ENCODE data around the gene ATAD3B. TPM values are rescaled to one million over a fixed set of nuclear protein-coding genes. Genes with fewer than 3 reads are reported as not detected.

Gene ATAD3B, protein sequence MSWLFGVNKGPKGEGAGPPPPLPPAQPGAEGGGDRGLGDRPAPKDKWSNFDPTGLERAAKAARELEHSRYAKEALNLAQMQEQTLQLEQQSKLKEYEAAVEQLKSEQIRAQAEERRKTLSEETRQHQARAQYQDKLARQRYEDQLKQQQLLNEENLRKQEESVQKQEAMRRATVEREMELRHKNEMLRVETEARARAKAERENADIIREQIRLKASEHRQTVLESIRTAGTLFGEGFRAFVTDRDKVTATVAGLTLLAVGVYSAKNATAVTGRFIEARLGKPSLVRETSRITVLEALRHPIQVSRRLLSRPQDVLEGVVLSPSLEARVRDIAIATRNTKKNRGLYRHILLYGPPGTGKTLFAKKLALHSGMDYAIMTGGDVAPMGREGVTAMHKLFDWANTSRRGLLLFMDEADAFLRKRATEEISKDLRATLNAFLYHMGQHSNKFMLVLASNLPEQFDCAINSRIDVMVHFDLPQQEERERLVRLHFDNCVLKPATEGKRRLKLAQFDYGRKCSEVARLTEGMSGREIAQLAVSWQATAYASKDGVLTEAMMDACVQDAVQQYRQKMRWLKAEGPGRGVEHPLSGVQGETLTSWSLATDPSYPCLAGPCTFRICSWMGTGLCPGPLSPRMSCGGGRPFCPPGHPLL
- 13.7 and 26.3 TPM in 2 replicates for total RNA-seq

GRCh38 chr1:1471389-1472052 lies at the start of gene ATAD3B:
ATAD3B (plus strand) TSS chr1:1471765; CDS start chr1:1471885, 120 bp downstream.

GRCh38 chr1:1435106-1435903 lies 36.3 kb upstream of the ATAD3B start, which contains the start of gene VWA1:
VWA1 (plus strand) TSS chr1:1435690; CDS start chr1:1435749, 59 bp downstream.

GRCh38 chr1:1449099-1449739 lies 22.3 kb upstream of the ATAD3B start, which contains the start of gene ATAD3C:
ATAD3C (plus strand) TSS chr1:1449689; CDS start chr1:1450684, 995 bp downstream.

DNA sequence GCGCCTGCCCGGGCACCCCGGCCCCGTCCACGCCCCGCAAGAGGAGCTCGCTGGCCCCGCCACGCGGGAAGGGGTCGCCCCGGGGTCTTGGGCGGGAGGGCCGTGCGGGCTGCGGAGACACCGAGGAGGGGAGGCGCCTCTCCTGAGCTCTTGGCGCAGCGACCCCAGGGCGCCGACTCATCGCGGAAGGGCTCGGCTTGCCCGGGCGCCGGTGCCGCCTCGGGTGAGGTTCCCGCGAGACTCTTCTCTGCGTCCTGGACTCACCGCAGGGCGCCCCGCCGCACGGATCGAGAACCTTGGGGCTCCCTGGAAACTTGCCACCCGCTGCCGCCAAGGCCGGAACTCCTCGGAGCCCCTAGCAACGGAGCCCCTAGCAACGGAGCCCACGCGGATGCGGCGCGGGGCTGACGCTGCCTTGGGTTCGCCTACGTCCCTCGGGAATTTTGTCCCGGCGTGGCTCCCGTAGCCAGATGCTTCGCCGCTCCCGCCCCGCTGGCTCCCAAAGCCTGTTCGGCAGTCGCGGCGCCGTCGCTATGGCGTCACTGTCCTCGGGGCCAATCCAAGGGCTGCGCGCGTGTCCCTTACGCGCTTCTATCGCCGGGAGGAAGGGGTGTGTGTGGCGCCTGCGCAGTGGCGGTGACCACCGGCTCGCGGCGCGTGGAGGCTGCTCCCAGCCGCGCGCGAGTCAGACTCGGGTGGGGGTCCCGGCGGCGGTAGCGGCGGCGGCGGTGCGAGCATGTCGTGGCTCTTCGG lies 40.1 kb downstream of the ATAD3B start, which contains the start of gene ATAD3A:
TSS of gene ATAD3A (plus strand) at position 630 of the 753 bp plus-strand sequence. CDS start at position 737, 107 bp downstream.

DNA sequence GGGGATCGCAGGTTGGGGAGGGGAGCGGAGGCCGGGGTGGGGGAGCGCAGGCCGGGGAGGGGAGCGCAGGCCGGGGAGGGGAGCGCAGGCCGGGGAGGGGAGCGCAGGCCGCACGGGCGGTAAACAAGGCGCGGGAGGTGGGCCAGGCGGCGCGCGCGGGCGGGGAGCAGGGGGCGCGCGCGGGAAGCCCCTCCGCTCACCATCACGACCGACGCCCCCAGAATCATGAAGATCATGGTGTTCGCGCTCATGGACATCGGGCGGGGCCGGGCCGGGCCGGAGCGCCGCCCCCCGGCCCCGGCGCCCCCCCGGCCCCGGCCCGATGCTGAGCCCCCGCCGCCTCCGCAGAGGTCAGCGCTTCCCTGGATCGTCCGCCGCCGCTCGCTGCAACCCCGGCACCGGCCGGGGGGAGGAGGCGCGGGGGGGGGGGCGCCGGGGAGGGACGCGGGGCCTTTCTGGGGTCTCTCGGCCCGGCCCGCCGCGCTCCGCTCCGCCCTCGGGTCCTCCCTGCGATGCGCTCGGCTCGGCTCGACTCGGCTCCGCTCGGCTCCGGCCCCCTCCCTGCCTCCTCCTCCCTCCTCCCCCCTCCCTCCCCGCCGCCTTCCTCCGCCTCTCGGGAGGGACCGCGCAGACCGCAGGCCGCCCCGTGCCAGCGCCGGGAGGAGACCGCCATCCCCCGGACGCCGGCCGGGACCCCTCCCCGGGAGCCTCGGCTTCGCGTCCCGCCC lies 68.7 kb downstream of the ATAD3B start, which contains the start of gene TMEM240:
TSS of gene TMEM240 (minus strand) at position 535 of the 728 bp plus-strand sequence. CDS start at position 257, 278 bp downstream.

Other genes starting within 250 kb of the ATAD3B start
- gene SDF4, start 239.8 kb upstream of the ATAD3B start, total RNA-seq: 190 and 205 TPM in 2 replicates
- gene B3GALT6, start 239.5 kb upstream of the ATAD3B start, total RNA-seq: 32.1 and 37.1 TPM in 2 replicates
- gene C1QTNF12, start 225.0 kb upstream of the ATAD3B start, total RNA-seq: 0.92 and 1.5 TPM in 2 replicates
- gene UBE2J2, start 197.9 kb upstream of the ATAD3B start, total RNA-seq: 33.9 and 43.6 TPM in 2 replicates
- 1.2 and 2.3 TPM in 2 replicates for gene SCNN1D, start 191.3 kb upstream of the ATAD3B start, total RNA-seq
- 52.6 and 71.8 TPM in 2 replicates for gene ACAP3, start 163.8 kb upstream of the ATAD3B start, total RNA-seq
- gene PUSL1, start 163.2 kb upstream of the ATAD3B start, total RNA-seq: 16.9 and 17.8 TPM in 2 replicates
- gene INTS11, start 147.1 kb upstream of the ATAD3B start, total RNA-seq: 41.9 and 59.4 TPM in 2 replicates
- gene CPTP, start 147.0 kb upstream of the ATAD3B start, total RNA-seq: 8.0 and 12.5 TPM in 2 replicates
- gene TAS1R3, start 140.5 kb upstream of the ATAD3B start, total RNA-seq: 0.23 and 0.30 TPM in 2 replicates
- gene DVL1, start 122.3 kb upstream of the ATAD3B start, total RNA-seq: 65.0 and 105 TPM in 2 replicates
- 172 and 187 TPM in 2 replicates for gene MXRA8, start 113.2 kb upstream of the ATAD3B start, total RNA-seq
- 52.6 and 85.8 TPM in 2 replicates for gene AURKAIP1, start 96.6 kb upstream of the ATAD3B start, total RNA-seq
- gene CCNL2, start 72.4 kb upstream of the ATAD3B start, total RNA-seq: 189 and 195 TPM in 2 replicates
- gene MRPL20, start 64.5 kb upstream of the ATAD3B start, total RNA-seq: 53.1 and 68.6 TPM in 2 replicates
- 0.18 and 0.30 TPM in 2 replicates for gene ANKRD65, start 50.5 kb upstream of the ATAD3B start, total RNA-seq
- 10.4 and 13.1 TPM in 2 replicates for gene VWA1, start 36.1 kb upstream of the ATAD3B start, total RNA-seq
- 0.09 TPM in 1 of 2 replicates, not detected in the other for gene ATAD3C, start 22.1 kb upstream of the ATAD3B start, total RNA-seq
- gene ATAD3A, start 40.4 kb downstream of the ATAD3B start, total RNA-seq: 24.1 and 49.1 TPM in 2 replicates
- 2.4 and 2.9 TPM in 2 replicates for gene TMEM240, start 68.9 kb downstream of the ATAD3B start, total RNA-seq
- gene SSU72, start 103.1 kb downstream of the ATAD3B start, total RNA-seq: 66.5 and 81.4 TPM in 2 replicates
- gene FNDC10, start 128.4 kb downstream of the ATAD3B start, total RNA-seq: 2.1 and 2.6 TPM in 2 replicates
- 100 and 129 TPM in 2 replicates for gene MIB2, start 143.7 kb downstream of the ATAD3B start, total RNA-seq
- gene MMP23B, start 160.4 kb downstream of the ATAD3B start, total RNA-seq: 17.6 and 23.2 TPM in 2 replicates
- 5.0 and 9.6 TPM in 2 replicates for gene CDK11B, start 187.2 kb downstream of the ATAD3B start, total RNA-seq
- 36.2 and 42.6 TPM in 2 replicates for gene SLC35E2B, start 221.0 kb downstream of the ATAD3B start, total RNA-seq